Epithelial cell of proximal tubule (primary cell): ENCODE data around the gene SORBS1. TPM values are rescaled to one million over a fixed set of nuclear protein-coding genes. Genes with fewer than 3 reads are reported as not detected.

Experiments used
- DNase-seq: peaks from one replicate; pipeline ENCODE4 v3.0.0-alpha.2; 2011; ENCODE audit warnings: low read depth
- H3K4me3 ChIP-seq: 2 replicates; pipeline ENCODE4 v1.5.1; 2011; ENCODE audit warnings: low read depth, mild to moderate bottlenecking, low read length
- total RNA-seq: library from RNA; depleted of rRNA; stranded (reverse); fragments of >200 nt; gene quantifications from 2 replicates; pipeline ENCODE4 v1.2.3, GENCODE V29; 2015
- TF ChIP-seq, protein P1 (sequence below): conservative IDR thresholded peaks from 2 replicates; pipeline ENCODE4 v1.5.1; 2012; ENCODE audit warnings: low read depth, mild to moderate bottlenecking, low read length

Gene SORBS1
- total RNA-seq, 1 donor from 2014 or later: 7.0 TPM

GRCh38 chr10:95277614-95278013 is 283.6 kb downstream of the SORBS1 start:
- TF ChIP-seq, protein P1, sequence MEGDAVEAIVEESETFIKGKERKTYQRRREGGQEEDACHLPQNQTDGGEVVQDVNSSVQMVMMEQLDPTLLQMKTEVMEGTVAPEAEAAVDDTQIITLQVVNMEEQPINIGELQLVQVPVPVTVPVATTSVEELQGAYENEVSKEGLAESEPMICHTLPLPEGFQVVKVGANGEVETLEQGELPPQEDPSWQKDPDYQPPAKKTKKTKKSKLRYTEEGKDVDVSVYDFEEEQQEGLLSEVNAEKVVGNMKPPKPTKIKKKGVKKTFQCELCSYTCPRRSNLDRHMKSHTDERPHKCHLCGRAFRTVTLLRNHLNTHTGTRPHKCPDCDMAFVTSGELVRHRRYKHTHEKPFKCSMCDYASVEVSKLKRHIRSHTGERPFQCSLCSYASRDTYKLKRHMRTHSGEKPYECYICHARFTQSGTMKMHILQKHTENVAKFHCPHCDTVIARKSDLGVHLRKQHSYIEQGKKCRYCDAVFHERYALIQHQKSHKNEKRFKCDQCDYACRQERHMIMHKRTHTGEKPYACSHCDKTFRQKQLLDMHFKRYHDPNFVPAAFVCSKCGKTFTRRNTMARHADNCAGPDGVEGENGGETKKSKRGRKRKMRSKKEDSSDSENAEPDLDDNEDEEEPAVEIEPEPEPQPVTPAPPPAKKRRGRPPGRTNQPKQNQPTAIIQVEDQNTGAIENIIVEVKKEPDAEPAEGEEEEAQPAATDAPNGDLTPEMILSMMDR: no peak

DNA sequence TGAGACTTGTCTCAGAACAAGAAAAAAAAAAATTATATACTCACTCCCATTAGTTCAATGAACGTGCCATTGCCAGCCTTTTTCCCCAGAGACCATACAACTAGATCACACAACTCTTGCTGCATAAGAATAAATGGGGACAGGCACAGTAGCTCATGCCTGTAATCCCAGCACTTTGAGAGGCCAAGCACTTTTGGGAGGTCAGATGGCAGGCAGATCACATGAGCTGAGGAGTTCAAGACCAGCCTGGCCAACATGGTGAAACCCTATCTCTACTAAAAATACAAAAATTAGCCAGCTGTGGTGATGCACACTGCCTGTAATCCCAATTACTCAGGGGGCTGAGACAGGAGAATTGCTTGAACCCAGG is 284.0 kb downstream of the SORBS1 start:
- TF ChIP-seq, protein P1: no peak
- DNase-seq: no peak
- no peak overlapping the region for H3K4me3 ChIP-seq

More at GRCh38 chr10:95277614-95278013, 283.6 kb downstream of the SORBS1 start:
- H3K4me3 ChIP-seq: no peak overlapping the region
- DNase-seq: no peak

DNA sequence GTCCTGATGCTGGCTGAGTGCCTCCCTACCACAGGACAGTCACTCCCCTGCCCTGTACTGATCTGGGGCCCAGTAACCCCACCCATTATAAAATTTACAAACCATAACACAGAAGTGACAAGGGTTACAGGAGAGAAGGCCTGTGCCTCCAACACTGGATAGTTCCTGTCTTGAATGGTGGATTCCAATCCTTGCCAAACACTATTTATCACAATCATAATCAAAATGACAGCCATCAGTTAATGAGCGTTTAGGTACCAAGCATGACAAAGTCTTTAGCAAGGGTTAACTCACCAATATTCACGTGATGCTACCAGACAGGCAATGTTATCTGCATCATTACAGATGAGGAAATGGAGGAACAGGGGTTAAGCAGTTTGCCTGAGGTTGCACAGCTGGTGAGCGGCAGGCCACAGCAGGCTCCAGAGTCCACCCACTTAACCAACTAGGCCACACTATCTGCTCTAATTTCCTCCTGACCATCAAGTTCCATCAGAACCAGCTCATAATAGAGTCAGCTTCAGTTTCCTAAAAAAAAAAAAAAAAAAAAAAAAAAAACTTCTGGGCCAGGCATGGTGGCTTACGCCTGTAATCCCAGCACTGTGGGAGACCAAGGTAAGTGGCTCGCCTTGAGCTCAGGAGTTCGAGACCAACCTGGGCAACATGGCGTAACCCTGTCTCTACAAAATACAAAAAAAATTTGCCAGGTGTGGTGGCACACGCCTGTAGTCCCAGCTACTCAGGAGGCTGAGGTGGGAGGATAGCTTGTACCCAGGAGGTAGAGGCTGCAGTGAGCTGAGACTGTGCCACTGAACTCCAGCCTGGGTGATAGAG is 284.6 kb downstream of the SORBS1 start:
- no peak for DNase-seq
- no peak overlapping the region for H3K4me3 ChIP-seq
- TF ChIP-seq, protein P1: no peak

DNA sequence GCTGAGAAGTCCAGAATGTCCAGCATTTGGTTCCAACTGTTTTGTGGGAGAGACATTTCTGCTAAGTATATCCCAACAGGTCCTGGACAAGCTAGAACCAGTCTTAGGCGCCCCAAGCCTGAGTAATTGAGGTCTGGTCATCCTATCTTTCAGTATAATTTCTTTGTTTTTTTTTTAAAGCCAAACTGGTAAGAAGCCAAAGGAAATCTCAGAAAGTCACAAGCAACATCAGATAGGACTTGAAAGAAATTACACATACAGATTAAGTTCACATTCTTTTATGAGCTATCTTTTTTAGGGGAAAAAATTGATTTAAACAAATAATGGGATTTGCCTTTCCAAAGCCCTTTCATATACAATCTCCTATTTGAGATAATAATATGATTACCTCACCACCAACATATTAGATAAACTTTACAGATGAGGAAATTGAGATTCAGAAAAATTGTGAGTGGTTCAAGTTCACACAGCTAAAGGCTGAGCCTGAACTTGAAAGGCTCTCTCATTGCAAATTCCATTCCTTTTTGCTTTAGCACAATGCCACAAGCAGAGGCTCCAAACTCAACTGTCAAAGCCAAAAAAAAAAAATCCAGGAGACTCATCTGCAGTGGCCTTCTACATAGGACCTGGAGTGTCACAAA is 285.3 kb downstream of the SORBS1 start:
- H3K4me3 ChIP-seq: no peak overlapping the region
- TF ChIP-seq, protein P1: no peak
- no peak for DNase-seq

DNA sequence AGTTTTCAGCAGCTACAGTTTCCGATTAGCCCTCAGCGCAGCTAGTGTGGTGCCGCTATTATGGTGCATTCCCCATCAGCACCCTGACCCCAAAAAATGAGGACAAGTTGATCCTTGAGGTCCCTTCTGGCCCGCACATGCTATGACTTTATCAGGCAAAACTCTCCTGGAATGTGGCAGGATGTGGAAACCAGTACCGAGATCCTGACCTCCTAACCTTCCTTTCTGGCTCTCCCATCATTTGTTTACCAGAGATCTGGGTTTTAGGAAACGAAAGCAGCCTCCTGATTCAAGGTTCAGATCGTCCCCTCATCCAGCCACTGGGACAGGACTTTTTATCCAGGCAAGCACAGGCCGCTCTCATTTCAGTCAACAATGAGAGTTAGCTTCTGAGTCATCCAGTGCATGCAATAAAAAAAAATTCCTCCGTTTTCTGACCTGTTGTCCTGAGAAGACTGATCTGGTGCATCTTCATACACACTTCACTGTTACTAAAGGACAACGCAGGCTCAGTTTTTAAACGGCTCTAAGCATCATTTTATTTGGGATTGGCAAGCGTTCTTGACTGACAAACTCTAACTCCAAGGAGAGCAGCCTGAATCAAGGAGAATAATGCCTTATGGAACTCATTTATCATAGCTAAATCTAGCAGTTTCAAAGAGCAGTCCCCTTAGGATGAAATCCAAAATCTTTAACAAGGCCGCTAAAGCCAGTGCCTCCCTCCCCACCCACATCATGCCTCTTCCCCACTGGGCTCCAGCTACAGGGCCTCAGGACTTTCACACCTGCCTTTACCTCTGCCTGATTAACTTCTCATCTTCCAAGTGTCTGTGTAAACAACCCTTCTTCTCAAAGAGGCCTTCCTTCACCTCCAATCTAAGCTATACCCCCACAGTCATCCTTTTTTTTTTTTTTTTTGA is 287.5 kb downstream of the SORBS1 start:
- TF ChIP-seq, protein P1: no peak
- H3K4me3 ChIP-seq: peak overlapping the region; percentile 1
- peak; percentile 52 for DNase-seq

DNA sequence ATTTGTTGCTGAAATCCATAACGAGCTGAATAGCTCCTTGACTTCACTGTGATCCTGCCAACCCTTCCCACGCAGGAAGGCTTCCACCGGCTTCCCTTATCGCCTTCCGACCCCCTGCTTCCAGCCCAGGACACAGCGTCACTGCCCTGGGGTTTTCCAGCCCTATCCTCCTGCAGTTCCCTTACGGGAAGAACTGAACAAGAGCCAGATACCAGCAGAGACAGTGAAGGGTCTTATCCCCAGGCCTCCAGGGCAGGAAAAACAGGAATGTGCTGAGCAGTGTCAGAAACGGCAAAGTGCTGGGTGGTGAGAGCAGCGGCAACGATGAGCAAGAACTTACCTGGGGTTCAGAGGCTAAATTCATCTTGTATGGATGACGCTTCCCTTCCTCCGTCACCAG is 292.7 kb downstream of the SORBS1 start:
- no peak overlapping the region for H3K4me3 ChIP-seq
- TF ChIP-seq, protein P1: no peak
- no peak for DNase-seq
